Caco-2 (cell line): Measurements from ENCODE around the gene PTK7. TPM values are rescaled to one million over a fixed set of nuclear protein-coding genes. Genes with fewer than 3 reads are reported as not detected.
A peak's percentile ranks its signal among the peaks of the same experiment; 100 is the strongest.

Experiments
- BruUV-seq: library from RNA; stranded (reverse); fragments of 400-500 nt; replicated peaks from 2 replicates; lab custom pipeline; 2021; lab: Mats Ljungman, UMichigan
- CTCF ChIA-PET: fragments of 300-600 bp; sonication (Branson Sonifier 250); formaldehyde crosslinking; loops from one replicate; lab custom pipeline; 2022; ENCODE audit warnings: antibody characterized with exemption; lab: Charles Lee
- POLR2A ChIA-PET: fragments of 300-600 bp; sonication (Branson Sonifier 250); formaldehyde crosslinking; loops from one replicate; lab custom pipeline; 2022; ENCODE audit warnings: antibody characterized with exemption; lab: Charles Lee
- DNase-seq, 2 experiments: peaks; one replicate each; pipeline versions ENCODE4 v3.0.0 to v3.0.0-alpha.2; 2020 to 2022
- H3K27me3 ChIP-seq: replicated peaks from 2 replicates; pipeline ENCODE4 v1.6.0; 2011; ENCODE audit warnings: low read length; ENCODE audit not compliant: control insufficient read depth, insufficient read depth
- H3K36me3 ChIP-seq: 2 replicates; pipeline ENCODE4 v1.5.1; 2011; ENCODE audit warnings: low read length; ENCODE audit not compliant: control insufficient read depth, insufficient read depth
- H3K4me1 ChIP-seq: fragments of 250-450 bp; sonication (Bioruptor Pico); 2 replicates; pipeline ENCODE4 v1.5.1; 2020; ENCODE audit warnings: mild to moderate bottlenecking
- H3K4me3 ChIP-seq: 2 replicates; pipeline ENCODE4 v1.5.1; 2011; ENCODE audit warnings: low read depth, mild to moderate bottlenecking, control low read depth, low read length
- H3K9me3 ChIP-seq: fragments of 250-450 bp; sonication (Bioruptor Pico); 2 replicates; pipeline ENCODE4 v1.5.1; 2020; ENCODE audit warnings: mild to moderate bottlenecking, moderate library complexity
- H3K27ac Mint-ChIP-seq: one replicate; pipeline ENCODE4 v1.8.0; 2022; ENCODE audit warnings: mixed read lengths; ENCODE audit not compliant: unreplicated experiment
- H3K27me3 Mint-ChIP-seq: one replicate; pipeline ENCODE4 v1.8.0; 2022; ENCODE audit warnings: mixed read lengths; ENCODE audit not compliant: insufficient read depth, unreplicated experiment
- H3K36me3 Mint-ChIP-seq: one replicate; pipeline ENCODE4 v1.8.0; 2022; ENCODE audit warnings: mild to moderate bottlenecking, mixed read lengths; ENCODE audit not compliant: insufficient read depth, unreplicated experiment
- H3K4me1 Mint-ChIP-seq: one replicate; pipeline ENCODE4 v1.8.0; 2022; ENCODE audit warnings: low read depth, mixed read lengths; ENCODE audit not compliant: unreplicated experiment
- H3K4me3 Mint-ChIP-seq: one replicate; pipeline ENCODE4 v1.8.0; 2022; ENCODE audit warnings: mild to moderate bottlenecking, moderate library complexity, mixed read lengths; ENCODE audit not compliant: unreplicated experiment
- H3K9me3 Mint-ChIP-seq: one replicate; pipeline ENCODE4 v1.8.0; 2022; ENCODE audit warnings: mixed read lengths; ENCODE audit not compliant: unreplicated experiment
- CTCF ChIP-seq, 2 experiments: fragments of 200-600 bp in 1 of 2; IDR thresholded peaks; 1 replicate in 1 of 2; 2 replicates in 1 of 2; pipeline versions ENCODE4 v1.5.1 to v1.8.0; 2011 to 2022; ENCODE audit warnings: antibody characterized with exemption in 1 of 2, control low read depth in 1 of 2, inconsistent platforms in 1 of 2, low read depth in 1 of 2, low read length in 1 of 2, mild to moderate bottlenecking in 1 of 2, moderate library complexity in 1 of 2; ENCODE audit not compliant: insufficient read depth in 1 of 2, severe bottlenecking in 1 of 2, unreplicated experiment in 1 of 2
- intact Hi-C: fragments of 100-400 bp; cut with micrococcal nuclease; formaldehyde crosslinking; loops from one replicate; pipeline ENCODE4 v1.10.0; 2022; ENCODE audit not compliant: unreplicated experiment
- total RNA-seq: library from RNA; stranded (reverse); gene quantifications from 2 replicates; pipeline ENCODE4 v1.2.3, GENCODE V29; 2022

The PTK7 gene
- total RNA-seq, 1 experiment from 2014 or later = 180 TPM

DNA sequence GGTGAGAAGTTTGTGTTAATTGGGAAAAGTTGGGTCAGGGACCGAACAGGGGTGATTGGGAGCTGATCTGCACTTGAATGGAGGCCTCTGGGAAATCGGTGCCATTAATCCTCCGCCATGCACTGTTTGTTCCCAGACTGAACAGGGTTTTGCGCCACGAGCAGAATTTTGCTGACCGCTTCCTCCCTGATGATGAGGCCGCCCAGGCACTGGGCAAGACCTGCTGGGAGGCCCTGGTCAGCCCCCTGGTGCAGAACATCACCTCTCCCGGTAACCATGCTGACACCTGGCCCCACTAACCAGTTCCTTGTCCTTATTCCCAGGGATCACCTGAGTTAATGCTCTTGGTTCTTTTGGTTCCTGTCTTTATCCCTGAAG is 127.6 kb downstream of the PTK7 start:
- Mint-ChIP-seq H3K4me3 (no peak overlapping the region), H3K27me3 (no peaks in the 10 kb centered on the region), H3K4me1 (no peaks in the 10 kb centered on the region), H3K9me3 (no peaks in the 10 kb centered on the region), H3K36me3 (no peaks in the 10 kb centered on the region), H3K27ac (no peak overlapping the region)
- Histone ChIP-seq H3K9me3 (no peaks in the 10 kb centered on the region), H3K36me3 (no peaks in the 10 kb centered on the region), H3K4me3 (no peak overlapping the region), H3K4me1 (no peaks in the 10 kb centered on the region), H3K27me3 (no peaks in the 10 kb centered on the region; the same call in 1 of the 2 replicates)
- BruUV-seq = no TSS peak
- CTCF ChIA-PET = interaction anchor here (1.4 kb wide), 1 partner anchor 25 kb away, joined by 3 read pairs; the partner anchor contains the start of gene DNPH1
- DNase-seq = peak in 1 of 2 experiments; percentile 21
- intact Hi-C loops = no loop called here
- TF ChIP-seq CTCF (IDR thresholded peaks at IDR 0.05; ENCODE audit: insufficient read depth in 1 of 2, low read depth in 1 of 2, low read length in 1 of 2, severe bottlenecking in 1 of 2, unreplicated experiment in 1 of 2) = no peak
- POLR2A ChIA-PET = no interaction called here

DNA sequence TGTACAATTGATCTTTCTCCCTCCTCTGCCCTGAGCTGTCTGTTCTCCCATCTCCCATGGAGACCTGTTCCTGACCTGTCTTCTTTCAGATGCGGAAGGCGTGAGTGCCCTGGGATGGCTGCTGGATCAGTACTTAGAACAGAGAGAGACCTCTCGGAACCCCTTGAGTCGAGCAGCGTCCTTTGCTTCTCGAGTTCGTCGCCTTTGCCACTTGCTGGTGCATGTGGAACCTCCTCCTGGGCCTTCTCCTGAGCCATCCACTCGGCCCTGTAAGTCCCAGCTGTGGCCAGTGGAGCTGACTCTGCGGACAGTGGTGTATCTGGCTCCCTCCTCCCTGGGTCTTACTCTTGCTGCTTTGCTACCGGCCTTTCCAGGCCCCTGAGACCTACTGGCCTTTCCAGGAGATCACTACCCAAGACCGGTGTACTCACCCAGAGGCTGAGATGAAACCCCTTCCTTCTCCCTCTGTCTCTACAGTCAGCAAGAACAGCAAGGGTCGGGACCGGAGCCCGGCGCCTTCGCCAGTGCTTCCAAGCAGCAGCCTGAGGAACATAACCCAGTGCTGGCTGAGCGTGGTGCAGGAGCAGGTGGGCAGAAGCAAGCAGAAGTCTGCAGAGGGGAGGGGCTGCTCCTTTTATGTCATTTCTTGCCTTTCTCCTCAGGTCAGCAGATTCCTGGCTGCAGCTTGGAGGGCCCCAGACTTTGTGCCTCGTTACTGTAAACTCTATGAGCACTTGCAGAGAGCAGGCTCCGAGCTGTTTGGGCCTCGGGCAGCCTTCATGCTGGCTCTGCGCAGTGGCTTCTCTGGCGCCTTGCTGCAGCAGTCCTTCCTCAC is 128.4 kb downstream of the PTK7 start:
- Histone ChIP-seq H3K27me3 (no peaks in the 10 kb centered on the region; the same call in 1 of the 2 replicates), H3K9me3 (no peaks in the 10 kb centered on the region), H3K36me3 (no peaks in the 10 kb centered on the region), H3K4me3 (no peak overlapping the region), H3K4me1 (no peaks in the 10 kb centered on the region)
- no peaks in the 10 kb centered on the region for H3K4me1 Mint-ChIP-seq
- no peak for TF ChIP-seq CTCF (IDR thresholded peaks at IDR 0.05; ENCODE audit: insufficient read depth in 1 of 2, low read depth in 1 of 2, low read length in 1 of 2, severe bottlenecking in 1 of 2, unreplicated experiment in 1 of 2)
- intact Hi-C loops = no loop called here
- no peak overlapping the region for H3K4me3 Mint-ChIP-seq
- no peaks in the 10 kb centered on the region for H3K27me3 Mint-ChIP-seq
- POLR2A ChIA-PET = no interaction called here
- no peaks in the 10 kb centered on the region for H3K36me3 Mint-ChIP-seq
- no peak overlapping the region for H3K27ac Mint-ChIP-seq
- CTCF ChIA-PET = interaction anchor here (1.4 kb wide), 1 partner anchor 24 kb away, joined by 3 read pairs; the partner anchor contains the start of gene DNPH1
- no peaks in the 10 kb centered on the region for H3K9me3 Mint-ChIP-seq
- peak in 1 of 2 experiments; percentile 29 for DNase-seq
- BruUV-seq = no TSS peak

- Mint-ChIP-seq H3K36me3 (no peaks in the 10 kb centered on the region), H3K4me3 (no peak overlapping the region), H3K9me3 (no peaks in the 10 kb centered on the region), H3K27me3 (no peaks in the 10 kb centered on the region), H3K27ac (no peak overlapping the region), H3K4me1 (no peaks in the 10 kb centered on the region)
- H3K4me1 ChIP-seq = no peaks in the 10 kb centered on the region
- intact Hi-C loops = no loop called here
- H3K9me3 ChIP-seq = no peaks in the 10 kb centered on the region
- peak in 1 of 2 experiments; percentile 12 for DNase-seq
- TF ChIP-seq CTCF (IDR thresholded peaks at IDR 0.05; ENCODE audit: insufficient read depth in 1 of 2, low read depth in 1 of 2, low read length in 1 of 2, severe bottlenecking in 1 of 2, unreplicated experiment in 1 of 2) = no peak
- no TSS peak for BruUV-seq
- CTCF ChIA-PET = no interaction called here
- no peaks in the 10 kb centered on the region for H3K36me3 ChIP-seq
- POLR2A ChIA-PET = interaction anchor here (0.6 kb wide), 1 partner anchor 147 kb away, joined by 3 read pairs; the partner anchor contains the start of gene MRPL2
- H3K27me3 ChIP-seq = no peaks in the 10 kb centered on the region; the same call in 1 of the 2 replicates
- no peak overlapping the region for H3K4me3 ChIP-seq
Measured at GRCh38 chr6:43205849-43206248, 129.7 kb downstream of the PTK7 start.
